GM10248 (cell line): Measurements from ENCODE around the gene TM2D1.

ENCODE experiments used
- CTCF ChIA-PET: fragments of 300-600 bp; sonication (Branson Sonifier 250); formaldehyde crosslinking; extraction: SDS; loops from one replicate; lab custom pipeline; 2021; ENCODE audit warnings: antibody characterized with exemption; lab: Yijun Ruan, JAX
- POLR2A ChIA-PET: fragments of 350-650 bp; sonication (Branson Sonifier 250); formaldehyde crosslinking; extraction: SDS; loops from one replicate; lab custom pipeline; 2020; ENCODE audit warnings: antibody characterized with exemption; lab: Yijun Ruan, JAX
- DNase-seq: peaks from one replicate; pipeline ENCODE4 v3.0.0; 2012; ENCODE audit errors: extremely low spot score
- TF ChIP-seq, protein P1 (sequence below): IDR thresholded peaks from 2 replicates; pipeline ENCODE4 v1.5.1; 2012; ENCODE audit warnings: mild to moderate bottlenecking, low read depth; ENCODE audit errors: extremely low read depth, missing control alignments, control extremely low read depth

Gene TM2D1

DNA sequence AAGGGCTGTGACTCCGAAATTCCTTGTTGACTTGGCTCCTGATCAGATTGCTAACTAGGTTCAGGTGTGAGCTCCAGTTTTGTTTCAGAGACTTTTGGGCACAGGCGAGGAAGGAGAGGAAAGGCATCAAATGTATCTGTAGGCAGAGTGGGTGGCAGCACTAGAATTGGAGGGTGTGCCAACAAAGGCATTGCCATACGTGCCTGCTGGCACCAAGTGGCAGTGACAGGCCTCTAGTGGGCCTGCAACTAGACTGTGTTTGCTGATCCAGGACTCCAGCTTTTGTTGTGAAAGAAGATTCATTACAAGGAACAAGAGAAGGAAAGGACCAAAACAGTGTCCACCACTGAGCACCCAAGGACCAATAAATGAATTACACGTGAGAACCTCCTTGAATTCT lies 79.5 kb downstream of the TM2D1 start:
- no peak for DNase-seq
- POLR2A ChIA-PET: no interaction called here
- TF ChIP-seq, protein P1, sequence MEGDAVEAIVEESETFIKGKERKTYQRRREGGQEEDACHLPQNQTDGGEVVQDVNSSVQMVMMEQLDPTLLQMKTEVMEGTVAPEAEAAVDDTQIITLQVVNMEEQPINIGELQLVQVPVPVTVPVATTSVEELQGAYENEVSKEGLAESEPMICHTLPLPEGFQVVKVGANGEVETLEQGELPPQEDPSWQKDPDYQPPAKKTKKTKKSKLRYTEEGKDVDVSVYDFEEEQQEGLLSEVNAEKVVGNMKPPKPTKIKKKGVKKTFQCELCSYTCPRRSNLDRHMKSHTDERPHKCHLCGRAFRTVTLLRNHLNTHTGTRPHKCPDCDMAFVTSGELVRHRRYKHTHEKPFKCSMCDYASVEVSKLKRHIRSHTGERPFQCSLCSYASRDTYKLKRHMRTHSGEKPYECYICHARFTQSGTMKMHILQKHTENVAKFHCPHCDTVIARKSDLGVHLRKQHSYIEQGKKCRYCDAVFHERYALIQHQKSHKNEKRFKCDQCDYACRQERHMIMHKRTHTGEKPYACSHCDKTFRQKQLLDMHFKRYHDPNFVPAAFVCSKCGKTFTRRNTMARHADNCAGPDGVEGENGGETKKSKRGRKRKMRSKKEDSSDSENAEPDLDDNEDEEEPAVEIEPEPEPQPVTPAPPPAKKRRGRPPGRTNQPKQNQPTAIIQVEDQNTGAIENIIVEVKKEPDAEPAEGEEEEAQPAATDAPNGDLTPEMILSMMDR: no peak
- CTCF ChIA-PET: interaction anchor here (0.9 kb wide), 1 partner anchor 19 kb away, joined by 3 read pairs; no protein-coding TSS in a partner anchor

DNA sequence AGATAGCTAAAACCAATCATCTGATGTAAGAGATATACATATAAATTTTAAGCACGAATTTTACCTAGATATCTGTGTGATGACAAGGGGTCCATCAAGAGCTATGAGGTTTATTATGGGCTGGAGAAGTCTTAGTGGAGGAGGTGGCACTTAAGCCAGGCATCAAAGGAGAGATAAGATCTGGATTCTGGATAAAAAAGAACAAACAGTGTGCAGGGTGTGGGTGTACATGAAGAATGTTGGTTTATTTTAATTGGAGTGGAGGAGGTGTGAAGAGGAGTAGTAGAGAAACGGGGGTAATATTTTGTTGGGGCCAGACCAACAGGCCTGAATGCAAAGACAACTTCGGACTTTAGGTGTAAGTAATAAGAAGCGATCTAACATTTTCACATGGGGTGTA lies 80.6 kb downstream of the TM2D1 start:
- CTCF ChIA-PET: no interaction called here
- DNase-seq: no peak

DNA sequence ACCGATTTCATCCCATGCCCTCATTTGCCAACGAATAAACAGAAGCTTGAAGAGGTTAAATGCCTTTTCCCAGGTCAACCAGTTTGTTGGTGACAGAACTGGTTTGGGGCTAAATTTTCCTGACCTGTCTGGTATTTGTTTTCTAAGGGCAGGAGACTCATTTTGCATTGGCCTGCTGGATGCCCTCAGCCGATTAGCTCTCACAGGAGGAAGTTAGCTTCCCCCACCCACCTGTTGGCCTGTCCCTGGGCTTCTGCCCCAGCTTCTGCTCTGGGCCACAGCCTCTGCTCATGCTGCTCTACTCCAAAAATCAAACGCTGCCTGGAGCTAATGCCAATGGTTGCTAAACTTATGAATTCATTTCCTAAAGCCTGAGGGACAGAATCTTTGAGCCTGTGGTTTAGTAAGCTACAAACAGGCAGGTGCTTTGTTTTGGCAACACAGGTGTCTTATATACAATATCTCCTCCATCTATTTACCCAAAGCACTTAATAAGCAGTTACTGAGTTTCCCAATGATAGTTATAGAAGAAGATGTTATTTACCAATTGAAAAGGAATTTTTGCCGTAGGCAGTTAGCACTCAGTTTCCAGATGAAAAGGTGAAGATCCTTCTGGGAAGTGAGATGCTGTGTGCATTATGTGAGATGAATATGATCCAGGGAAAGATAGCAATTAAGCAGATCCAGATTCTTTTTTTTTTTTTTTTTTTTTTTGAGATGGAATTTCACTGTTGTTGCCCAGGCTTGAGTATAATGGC lies 82.3 kb downstream of the TM2D1 start:
- CTCF ChIA-PET: interaction anchor here (0.8 to 2.4 kb wide), 6 partner anchors 10 to 664 kb away, joined by 3 to 8 read pairs (median 6); no protein-coding TSS in a partner anchor
- DNase-seq: no peak
- TF ChIP-seq, protein P1: no peak
- POLR2A ChIA-PET: no interaction called here

More for the DNA sequence above, 80.6 kb downstream of the TM2D1 start:
- POLR2A ChIA-PET: no interaction called here
- TF ChIP-seq, protein P1: no peak

DNA sequence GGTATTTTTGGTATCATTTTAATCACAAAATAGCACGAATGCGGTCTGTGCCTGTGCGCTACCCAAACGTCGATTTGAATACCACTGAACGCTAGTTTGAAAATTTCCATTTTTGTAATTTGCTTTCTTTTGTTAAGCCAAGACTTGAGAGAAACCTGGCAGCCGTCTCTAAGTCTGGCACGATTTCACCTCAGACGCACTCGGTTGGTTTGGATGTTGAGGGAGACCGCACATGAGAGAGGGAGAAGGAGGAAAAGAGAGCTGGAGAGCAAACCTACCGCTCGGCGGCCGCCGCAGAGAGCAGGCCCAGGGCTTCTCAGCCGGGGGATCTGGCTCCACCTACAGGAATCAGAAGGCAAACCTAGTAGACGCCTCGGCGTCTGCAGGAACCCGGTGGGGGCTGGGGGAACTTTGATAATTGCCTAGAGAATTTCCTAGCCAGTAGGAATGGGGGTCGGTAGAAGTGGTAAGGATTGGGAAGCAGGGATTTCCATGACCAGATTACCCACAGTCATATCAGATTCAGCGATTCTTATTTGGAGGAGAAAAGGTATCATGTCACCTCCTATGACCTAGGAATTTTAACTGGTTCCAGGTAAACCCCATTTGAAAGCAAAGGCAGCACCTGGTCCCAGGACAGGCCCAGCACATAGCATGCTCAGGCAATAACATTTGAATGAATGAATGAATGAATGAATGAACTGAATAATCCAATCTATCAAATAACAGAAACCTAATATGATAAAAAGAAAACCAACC lies 83.2 kb downstream of the TM2D1 start:
- TF ChIP-seq, protein P1: peak; percentile 60

DNA sequence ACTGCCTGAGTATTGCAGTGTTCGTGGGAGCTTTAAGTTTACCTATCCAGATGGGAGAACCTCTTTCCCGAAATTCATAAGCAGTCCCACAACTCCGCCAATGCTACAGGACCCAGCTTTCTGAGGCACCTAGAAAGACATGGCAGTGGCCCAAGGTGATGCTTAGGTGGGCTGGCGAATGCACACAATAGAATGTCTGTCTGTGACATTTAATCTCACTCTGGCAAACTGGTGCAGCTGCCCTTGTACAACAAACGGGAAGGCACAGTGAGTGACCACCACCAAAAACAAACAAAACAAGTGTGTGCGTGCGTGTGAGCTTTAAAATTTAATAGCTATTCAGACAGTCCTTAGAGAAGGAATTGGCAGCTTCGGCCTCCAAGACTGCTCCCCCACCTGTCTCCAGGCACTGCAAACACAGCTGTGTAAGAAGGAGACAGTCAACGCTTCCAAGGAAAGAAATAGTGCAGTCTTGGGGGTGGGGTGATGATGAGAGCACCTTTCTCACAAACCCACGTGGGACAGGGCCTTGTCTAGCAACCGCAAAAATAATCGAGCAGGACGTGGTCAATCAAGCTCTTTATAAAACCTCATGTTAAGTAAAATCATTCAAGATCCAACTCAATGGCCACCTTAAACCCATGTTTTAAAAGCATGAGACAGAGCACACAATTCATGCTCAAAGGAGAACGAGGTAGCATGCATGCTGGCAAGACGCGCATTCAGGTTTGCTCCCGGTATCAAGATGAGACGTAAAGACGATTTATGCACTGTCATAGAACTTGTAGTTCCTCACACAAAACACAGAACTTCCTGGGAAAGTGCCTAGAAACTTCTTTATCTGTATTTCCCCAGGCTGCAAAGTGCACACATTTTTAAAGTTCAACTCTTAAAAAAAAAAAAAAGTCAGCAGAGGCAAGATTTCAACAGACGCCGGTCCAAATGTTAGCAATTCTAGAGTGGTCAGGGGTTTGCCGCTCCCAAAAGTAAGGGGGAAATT lies 84.1 kb downstream of the TM2D1 start:
- TF ChIP-seq, protein P1: no peak
- ChIA-PET POLR2A (no interaction called here), CTCF (interaction anchor here (0.6 to 2.4 kb wide), 9 partner anchors 7 to 101 kb away, joined by 3 to 8 read pairs (median 3); no protein-coding TSS in a partner anchor)
- no peak for DNase-seq

More for the DNA sequence above, 83.2 kb downstream of the TM2D1 start:
- DNase-seq: peak; percentile 74
- ChIA-PET CTCF (interaction anchor here (0.6 to 2.4 kb wide), 9 partner anchors 8 to 663 kb away, joined by 3 to 8 read pairs (median 6); no protein-coding TSS in a partner anchor), POLR2A (no interaction called here)
